C4-2B (cell line): ENCODE measurements around the gene HIRA.

Experiments
- CTCF ChIP-seq: fragments of 450-650 bp; conservative IDR thresholded peaks from 2 replicates; pipeline ENCODE4 v1.5.1; 2017; ENCODE audit warnings: mild to moderate bottlenecking
- ZFX ChIP-seq: fragments of 450-650 bp; IDR thresholded peaks from 2 replicates; pipeline ENCODE4 v1.6.1; 2017

GRCh38 chr22:19448076-19448607 is 16.6 kb upstream of the HIRA start:
- TF ChIP-seq CTCF (no peak), ZFX (no peak)
